HG02623 (cell line): ENCODE measurements around the gene VPS18.

Source experiments
- ATAC-seq: cut with Tn5 transposase; IDR thresholded peaks from one replicate; pipeline ENCODE4 v1.9.1; 2021; ENCODE audit warnings: moderate library complexity; ENCODE audit not compliant: unreplicated experiment

Gene VPS18

GRCh38 chr15:40918799-40919392, 24.6 kb downstream of the VPS18 start:
- ATAC-seq: no peak

GRCh38 chr15:40921949-40922607, 27.8 kb downstream of the VPS18 start:
- no peak for ATAC-seq

GRCh38 chr15:40922608-40923005, 28.4 kb downstream of the VPS18 start:
- ATAC-seq: no peak

GRCh38 chr15:40923551-40923950, 29.3 kb downstream of the VPS18 start:
- no peak for ATAC-seq

DNA sequence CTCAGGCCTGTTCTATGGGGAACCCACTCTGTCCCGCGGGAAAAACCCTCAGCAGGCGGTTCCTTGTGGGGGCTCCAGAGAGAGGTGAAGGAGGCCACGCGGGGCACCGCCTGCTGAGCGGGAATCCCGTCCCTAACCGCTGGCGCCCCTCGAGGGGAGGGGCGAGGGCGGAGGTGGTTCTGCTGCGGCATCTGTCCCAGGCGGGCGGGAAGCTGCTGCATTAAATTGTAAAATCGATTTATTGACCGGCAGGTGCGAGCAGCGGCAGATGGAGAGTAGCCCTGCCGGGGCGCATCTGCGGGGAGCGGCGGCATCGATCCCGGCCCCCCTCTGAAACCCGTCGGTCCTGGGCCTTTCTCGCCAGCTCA, 31.2 kb downstream of the VPS18 start:
- no peak for ATAC-seq

- no peak for ATAC-seq
These were observed 31.8 kb downstream of the VPS18 start for GRCh38 chr15:40925863-40926658.

DNA sequence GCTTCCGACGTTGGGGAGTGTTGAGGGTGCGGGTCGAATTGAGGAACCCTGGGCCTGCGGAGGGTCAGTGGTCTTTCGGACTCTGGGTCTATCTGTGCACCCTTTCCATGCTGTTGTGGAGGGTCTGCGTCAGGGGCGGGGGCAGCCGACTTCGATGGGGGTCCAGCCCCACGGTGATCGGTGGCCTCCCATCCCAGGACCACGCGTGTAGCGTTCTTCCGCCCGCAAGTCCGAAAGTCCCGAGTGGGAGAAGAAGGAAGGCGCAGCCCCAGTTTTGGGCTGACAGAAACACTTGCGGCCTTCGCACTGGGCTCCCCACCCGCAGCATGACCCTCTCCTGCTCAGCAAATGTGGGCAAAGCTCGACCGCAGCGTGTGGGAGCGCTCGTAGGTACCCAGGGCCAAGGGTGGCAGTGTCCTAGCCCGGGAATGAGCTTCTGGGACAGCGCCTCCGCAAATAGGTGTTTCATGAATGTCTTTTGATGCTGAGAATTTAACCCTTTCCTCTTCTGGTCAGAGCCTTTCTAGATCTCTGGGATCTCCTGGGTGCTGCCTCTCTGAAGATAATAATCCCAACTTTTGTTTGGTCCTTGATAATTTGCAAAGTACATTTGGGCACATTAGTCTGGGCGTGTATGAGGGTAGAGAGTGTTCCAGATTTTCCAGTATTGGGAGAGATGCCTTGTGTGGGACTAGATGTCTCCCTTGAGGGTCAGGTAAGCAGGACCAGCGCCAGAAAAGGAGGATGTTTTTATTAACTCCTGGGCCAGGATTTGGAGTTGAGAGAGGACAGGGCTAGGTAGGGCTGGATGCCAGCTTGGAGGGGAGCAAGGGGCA, 32.6 kb downstream of the VPS18 start:
- no peak for ATAC-seq

DNA sequence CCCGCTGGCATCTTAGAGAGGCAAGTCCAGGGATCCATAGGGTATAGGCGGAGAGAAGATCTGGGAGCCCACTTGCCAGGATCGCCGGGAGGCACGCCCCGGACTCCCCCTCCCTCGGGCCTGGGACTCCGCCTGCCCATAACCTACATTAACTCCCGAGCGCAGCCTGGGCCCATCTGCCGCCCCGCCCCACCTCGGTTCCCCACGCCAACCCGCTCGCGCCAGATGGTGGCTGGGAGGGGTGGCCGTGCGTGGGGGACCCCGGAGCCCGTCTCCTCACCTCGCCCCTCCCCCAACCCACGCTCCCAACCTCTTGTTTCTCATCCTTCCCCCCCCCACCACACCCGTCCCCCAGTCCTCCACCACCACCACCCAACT, 33.2 kb downstream of the VPS18 start:
- ATAC-seq: no peak

DNA sequence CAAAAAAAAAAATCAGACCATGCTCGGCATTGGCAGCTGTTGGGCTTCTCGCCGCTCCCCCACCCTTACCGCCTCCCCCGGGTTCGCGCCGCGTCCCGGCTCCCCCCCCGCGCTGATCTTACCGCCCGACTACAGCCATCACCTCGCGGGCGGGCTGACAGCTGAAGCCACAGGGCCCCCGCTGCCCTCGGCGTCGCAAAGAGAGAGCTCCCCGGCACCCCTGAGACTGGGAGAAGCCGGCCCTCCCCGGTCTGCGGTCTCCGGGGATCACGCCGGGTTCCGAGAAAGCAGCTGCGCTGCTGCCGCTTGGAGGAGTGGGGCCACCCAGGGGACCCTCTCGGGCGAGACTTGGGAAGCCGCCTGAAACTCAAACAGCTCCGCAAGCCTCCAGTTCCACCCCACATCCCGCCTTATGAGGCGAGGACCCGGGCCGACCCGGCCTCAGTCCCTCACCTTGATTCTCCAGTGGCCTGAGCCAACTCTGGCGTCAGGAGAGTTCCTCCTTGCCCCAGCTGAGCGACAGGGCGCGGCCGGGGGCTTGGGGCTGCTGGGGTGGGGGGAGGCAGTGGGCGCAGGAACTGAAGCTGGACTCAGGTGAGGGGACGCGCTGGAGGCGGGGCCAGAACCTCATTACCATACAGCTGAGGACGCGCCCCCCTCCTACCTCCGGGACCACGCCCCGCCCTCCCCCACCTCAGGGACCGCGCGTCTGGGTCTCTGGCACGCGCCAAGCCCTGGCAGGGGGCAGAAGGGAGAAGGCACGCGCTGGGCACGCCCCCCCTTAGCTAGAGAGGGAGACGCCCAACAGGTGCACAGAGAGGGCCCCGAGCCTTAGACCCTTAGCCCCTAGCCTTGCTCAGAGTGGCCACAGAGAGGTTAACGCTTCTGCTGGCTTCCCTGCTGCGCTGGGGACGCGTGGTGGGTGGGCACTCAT, 33.9 kb downstream of the VPS18 start:
- no peak for ATAC-seq

DNA sequence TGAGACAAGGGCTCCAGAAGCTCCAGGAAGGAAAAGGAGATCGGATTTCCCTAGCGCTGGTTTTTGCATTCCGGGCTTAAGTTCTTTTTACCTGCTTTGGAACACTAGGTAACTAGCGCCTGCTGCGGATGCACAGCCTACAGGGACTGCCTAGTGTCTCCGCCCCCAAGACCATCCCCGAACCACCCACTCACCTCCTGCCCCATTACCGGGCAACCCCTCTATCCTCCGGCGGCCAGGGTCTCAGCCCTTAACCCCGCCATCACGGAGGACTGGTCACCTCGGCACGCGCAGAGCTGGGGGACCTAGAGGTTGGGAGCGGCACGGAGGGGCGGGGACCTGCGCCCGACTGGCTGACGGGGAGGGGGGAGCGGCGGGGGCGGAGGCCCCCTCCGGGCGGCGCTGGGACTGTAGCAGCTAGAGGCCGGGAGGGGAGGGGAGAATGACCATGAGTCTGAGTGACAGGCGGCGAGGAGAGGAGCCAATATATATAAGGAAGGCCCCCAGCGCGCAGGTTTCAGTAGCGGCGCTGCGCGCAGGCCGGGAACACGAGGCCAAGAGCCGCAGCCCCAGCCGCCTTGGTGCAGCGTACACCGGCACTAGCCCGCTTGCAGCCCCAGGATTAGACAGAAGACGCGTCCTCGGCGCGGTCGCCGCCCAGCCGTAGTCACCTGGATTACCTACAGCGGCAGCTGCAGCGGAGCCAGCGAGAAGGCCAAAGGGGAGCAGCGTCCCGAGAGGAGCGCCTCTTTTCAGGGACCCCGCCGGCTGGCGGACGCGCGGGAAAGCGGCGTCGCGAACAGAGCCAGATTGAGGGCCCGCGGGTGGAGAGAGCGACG, 34.8 kb downstream of the VPS18 start, which contains the start of gene DLL4:
Gene DLL4, plus strand, starts transcription at position 520 of the 839 bp plus-strand sequence. CDS start 329 bp downstream, outside the sequence.
- ATAC-seq: no peak

DNA sequence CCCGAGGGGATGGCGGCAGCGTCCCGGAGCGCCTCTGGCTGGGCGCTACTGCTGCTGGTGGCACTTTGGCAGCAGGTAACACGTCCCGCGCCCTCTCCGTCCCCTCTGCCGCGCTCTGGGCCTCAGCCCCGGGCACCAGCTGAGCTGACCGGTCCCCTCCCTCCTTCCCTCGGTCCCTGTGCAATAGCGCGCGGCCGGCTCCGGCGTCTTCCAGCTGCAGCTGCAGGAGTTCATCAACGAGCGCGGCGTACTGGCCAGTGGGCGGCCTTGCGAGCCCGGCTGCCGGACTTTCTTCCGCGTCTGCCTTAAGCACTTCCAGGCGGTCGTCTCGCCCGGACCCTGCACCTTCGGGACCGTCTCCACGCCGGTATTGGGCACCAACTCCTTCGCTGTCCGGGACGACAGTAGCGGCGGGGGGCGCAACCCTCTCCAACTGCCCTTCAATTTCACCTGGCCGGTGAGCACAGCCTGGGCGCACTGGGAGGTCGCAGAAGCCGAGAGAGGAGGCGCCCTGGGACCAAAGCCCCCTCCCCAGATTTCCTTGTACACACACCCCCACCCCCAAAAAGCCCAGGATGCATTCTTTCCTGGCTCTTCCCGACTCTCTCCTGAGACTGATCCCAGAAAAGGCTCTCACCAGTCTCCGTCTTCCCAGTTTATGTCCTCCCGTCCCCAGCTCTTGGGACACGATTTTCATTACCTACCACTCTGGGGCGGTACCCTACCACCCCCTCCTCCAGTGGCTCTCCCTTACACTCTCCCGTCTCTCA, 35.6 kb downstream of the VPS18 start:
- no peak for ATAC-seq

DNA sequence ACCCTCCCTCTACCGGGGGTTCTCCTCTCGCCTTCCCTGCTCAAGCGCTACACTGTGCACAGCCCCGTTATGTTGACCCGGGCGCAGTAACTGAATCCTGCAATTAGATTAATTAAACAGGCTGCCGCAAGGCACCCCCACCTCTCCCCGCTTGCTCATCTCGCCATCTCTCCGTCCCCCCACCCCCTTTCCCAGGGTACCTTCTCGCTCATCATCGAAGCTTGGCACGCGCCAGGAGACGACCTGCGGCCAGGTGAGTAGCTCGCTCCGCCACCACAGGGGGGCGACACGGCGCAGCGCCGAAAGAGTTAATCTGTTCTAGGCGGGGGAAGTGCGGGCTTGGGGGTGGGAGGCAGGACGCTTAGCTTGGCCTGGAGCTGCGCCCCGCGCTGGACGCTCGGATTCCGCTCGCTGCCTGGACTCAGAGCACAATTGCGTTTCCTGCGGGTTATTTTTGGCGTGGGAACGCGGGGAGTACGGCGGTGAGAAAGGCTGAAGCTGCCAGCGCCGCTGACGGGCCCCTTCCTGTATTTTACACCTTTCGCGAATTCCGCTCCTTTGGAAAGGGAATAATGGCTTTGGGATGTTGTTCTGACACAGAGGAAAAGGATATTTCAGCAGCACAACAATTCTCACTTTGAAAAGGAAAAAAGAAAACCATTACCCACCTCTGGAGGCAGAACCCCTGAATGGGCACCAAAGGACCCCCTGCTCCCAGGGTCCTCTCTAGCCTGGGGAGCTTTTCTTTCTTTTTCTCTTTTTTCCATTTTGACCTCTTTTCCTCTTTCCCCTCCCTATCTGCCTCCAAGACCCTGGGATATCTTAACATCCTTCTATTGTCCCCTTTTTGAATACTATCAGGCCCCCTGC, 36.4 kb downstream of the VPS18 start:
- ATAC-seq: no peak

DNA sequence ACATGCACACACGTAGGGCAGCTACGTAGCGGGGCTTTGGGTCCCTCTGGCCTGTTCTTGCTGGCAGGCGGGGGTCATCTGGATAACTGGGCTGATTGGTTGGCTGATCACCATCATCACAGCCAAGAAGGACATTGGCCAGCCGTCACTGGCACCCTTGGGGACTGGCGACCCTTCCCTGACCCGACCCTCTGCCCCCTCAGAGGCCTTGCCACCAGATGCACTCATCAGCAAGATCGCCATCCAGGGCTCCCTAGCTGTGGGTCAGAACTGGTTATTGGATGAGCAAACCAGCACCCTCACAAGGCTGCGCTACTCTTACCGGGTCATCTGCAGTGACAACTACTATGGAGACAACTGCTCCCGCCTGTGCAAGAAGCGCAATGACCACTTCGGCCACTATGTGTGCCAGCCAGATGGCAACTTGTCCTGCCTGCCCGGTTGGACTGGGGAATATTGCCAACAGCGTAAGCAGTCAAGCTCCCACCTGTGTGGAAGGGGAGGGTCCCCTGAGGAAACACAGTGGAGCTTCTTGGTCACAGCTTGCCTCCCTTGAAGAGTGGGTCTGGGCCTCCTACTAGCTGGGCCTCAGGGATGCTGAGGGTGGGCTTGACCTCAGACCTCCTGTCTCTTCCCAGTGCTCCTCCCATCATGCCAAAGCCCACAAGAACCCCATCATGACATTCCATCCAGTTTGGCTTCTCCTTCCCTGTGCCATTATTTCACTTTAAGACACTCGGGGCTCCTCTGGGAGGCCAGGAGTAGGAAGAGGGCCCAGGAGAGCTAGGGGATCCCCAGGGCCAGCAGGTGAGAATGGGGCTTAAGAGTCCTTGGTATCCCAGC, 37.3 kb downstream of the VPS18 start:
- ATAC-seq: no peak

- ATAC-seq: no peak
These were observed 37.9 kb downstream of the VPS18 start for GRCh38 chr15:40932156-40932555.

GRCh38 chr15:40932649-40933516, 38.6 kb downstream of the VPS18 start:
- ATAC-seq: no peak

- no peak for ATAC-seq
These were observed 39.3 kb downstream of the VPS18 start for GRCh38 chr15:40933517-40933902.
